Activated effector memory CD4-positive, alpha-beta T cell treated with Interleukin-2 at 50 U/mL for 16 hours (primary cell): Measurements from ENCODE around the gene TMEM154.

Source experiments
- DNase-seq: peaks from one replicate; pipeline ENCODE4 v3.0.0-alpha.2; 2020

The TMEM154 gene

GRCh38 chr4:152693871-152694270 is 14.1 kb upstream of the TMEM154 start:
- no peak for DNase-seq

DNA sequence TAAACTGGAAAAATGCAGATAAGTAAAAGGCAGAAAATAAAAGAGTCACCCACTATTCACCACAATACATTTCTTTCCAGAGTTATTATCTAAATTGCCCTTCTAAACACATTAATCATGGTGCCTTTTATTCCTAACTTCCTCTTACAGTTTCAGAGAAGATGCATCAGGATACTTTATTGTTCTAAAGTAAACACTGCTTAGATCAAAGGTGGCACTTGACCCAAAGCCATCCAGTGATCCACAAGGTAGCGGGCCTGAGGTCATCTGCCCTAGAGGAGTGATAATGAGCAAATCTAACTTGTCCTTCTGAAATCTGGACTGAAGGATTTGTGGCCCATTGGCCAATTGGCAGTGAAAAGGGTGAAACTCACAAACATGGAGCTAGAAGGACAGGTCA is 12.0 kb upstream of the TMEM154 start:
- no peak for DNase-seq

GRCh38 chr4:152690706-152691651 is 11.2 kb upstream of the TMEM154 start:
- no peak for DNase-seq

GRCh38 chr4:152689615-152690501 is 10.1 kb upstream of the TMEM154 start:
- DNase-seq = no peak

GRCh38 chr4:152687974-152688599 is 8.3 kb upstream of the TMEM154 start:
- no peak for DNase-seq

GRCh38 chr4:152686452-152687013 is 6.7 kb upstream of the TMEM154 start:
- DNase-seq = no peak

- no peak for DNase-seq
These were observed 4.8 kb upstream of the TMEM154 start for GRCh38 chr4:152684587-152684986.

GRCh38 chr4:152684007-152684406 is 4.2 kb upstream of the TMEM154 start:
- no peak for DNase-seq

- DNase-seq = no peak
These were observed 2.5 kb upstream of the TMEM154 start for GRCh38 chr4:152682143-152682941.

GRCh38 chr4:152680988-152681603 is 1.3 kb upstream of the TMEM154 start:
- no peak for DNase-seq

- DNase-seq = no peak
These were observed 956 bp downstream of the TMEM154 start for GRCh38 chr4:152678841-152679240.

DNA sequence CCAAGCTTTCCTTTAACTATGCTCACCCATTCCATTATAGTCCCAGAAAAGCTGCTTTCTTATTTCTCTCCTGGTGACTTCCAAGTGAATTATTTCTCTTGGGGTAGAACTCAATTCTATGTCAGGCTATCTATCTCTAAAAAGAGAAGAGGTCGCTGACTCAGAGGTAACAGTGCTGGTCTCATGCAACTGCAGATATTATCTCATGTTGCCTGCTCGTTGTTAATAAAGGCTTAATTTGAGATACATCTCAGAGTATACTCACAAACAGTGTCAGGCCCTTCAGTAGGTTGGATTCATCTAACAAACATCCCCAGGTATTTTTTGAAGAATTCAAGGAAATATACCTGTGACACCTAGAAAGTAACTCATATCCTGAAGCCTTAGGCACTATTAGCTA is 2.7 kb downstream of the TMEM154 start:
- DNase-seq = no peak

DNA sequence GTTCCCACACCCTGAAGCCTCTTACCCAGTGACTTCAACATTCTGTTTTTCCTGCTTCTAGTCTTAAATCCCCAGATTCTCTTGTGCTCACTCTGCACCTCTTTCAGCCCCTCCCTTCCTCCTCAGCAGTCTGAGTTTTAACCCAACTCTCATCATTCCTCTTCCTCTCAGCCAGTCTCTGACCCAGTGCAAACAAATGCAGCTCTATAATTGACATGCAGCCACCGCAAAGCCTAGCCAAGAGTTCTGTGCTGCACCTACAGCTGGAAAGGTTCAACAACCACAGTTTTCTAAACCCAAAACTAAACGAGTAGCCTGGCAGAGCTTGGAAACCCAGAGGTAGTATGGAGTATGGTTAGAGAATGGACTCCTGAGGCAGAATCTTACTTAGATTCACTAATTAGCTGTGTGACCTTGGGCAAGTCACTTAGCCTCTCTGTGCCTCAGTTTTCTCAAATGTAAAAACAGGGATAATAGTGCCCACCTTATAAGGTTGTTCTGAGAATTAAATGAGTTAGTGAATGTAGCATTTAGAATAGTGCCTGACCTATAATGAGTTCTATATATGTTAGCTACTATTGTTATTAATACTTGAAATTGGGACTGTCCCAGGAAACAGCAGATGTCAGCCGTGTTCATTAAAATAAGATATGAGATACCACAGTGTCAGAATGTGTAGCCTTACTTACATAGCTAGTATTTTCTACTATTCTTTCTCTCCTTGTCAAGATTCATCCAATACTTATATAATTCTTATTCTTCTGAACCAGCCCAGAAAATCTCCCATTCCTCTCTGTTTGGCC is 3.5 kb downstream of the TMEM154 start:
- DNase-seq = no peak

DNA sequence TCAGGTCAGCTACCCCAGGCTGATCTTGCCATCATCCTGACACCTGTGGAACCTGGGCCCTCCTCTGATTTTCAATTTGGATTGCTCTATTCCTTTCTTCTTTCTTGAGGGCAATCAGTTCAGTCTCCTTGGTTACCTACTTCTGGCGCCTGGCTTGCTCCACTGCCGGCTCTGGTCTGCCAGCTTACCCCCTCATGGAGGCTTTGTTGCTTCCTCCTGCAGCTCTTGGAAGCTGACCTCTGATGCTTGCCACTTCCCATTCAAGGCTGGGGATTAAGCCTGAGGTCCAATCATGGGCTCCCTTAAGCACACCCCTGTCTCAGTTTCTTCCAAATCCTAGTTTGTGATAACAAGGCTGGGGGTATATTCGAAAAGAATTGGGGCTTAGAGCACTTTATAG is 5.4 kb downstream of the TMEM154 start:
- DNase-seq = no peak

DNA sequence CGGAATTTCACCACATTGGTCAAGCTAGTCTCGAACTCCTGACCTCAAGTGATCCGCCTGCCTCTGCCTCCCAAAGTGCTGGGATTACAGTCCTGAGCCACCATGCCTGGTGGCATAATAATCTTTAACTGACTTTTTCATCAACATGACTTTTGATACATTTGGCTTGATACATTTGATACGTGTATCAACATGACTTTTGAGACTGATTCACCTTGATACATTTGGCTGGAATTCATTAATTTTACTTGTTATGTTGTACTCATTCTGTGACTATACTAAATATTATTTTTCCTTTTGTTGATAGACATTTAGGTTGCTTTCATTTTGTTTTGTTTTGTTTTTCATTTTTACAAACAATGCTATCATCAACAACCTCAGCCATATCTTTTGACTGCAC is 6.3 kb downstream of the TMEM154 start:
- DNase-seq = no peak

GRCh38 chr4:152672206-152673092 is 7.3 kb downstream of the TMEM154 start:
- DNase-seq = no peak

GRCh38 chr4:152668338-152668964 is 11.3 kb downstream of the TMEM154 start:
- DNase-seq = no peak

- no peak for DNase-seq
These were observed 12.0 kb downstream of the TMEM154 start for GRCh38 chr4:152667781-152668180.

DNA sequence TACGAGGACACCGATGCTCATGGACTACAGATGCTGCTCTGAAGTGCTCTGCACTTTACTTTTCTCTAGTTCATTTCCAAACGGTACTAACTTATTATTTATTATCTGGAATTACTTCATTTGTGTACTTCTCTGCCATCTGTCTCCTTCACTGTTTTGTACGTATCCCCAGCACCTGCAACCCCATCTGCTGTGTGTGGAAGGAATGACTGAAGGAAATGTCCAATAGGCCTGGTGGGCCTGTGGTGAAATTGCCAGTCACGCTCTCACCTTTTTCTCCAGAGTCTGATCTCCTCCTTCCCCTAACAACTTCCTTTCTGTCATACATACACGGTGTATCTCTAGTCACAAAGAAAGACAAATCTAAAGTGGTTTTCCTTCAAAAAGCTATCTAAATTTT is 12.9 kb downstream of the TMEM154 start:
- DNase-seq = no peak
